Upper lobe of right lung (tissue), 1 donor: Measurements from ENCODE around the gene ANKRD66. TPM values are rescaled to one million over a fixed set of nuclear protein-coding genes. Genes with fewer than 3 reads are reported as not detected.
A peak's percentile ranks its signal among the peaks of the same experiment; 100 is the strongest.

Source experiments
- ATAC-seq: fragments of 200-7000 bp; cut with Tn5 transposase; one replicate; pipeline ENCODE4 v1.9.1; 2020; ENCODE audit warnings: mild to moderate bottlenecking, moderate library complexity
- DNase-seq: peaks from one replicate; pipeline ENCODE4 v3.0.0-alpha.2; 2020
- H3K27ac ChIP-seq: fragments of 200-600 bp; one replicate; pipeline ENCODE4 v1.8.0; 2022
- H3K27me3 ChIP-seq: fragments of 200-600 bp; one replicate; pipeline ENCODE4 v1.8.0; 2022; ENCODE audit warnings: mild to moderate bottlenecking
- H3K36me3 ChIP-seq: fragments of 200-600 bp; one replicate; pipeline ENCODE4 v1.8.0; 2022
- H3K4me1 ChIP-seq: fragments of 200-600 bp; one replicate; pipeline ENCODE4 v1.8.0; 2022
- H3K4me3 ChIP-seq: fragments of 200-600 bp; one replicate; pipeline ENCODE4 v1.8.0; 2022; ENCODE audit warnings: mild to moderate bottlenecking
- H3K9me3 ChIP-seq: fragments of 200-600 bp; one replicate; pipeline ENCODE4 v1.8.0; 2022
- intact Hi-C: fragments of 100-400 bp; cut with DNase I; formaldehyde crosslinking; loops from one replicate; pipeline ENCODE4 v1.11.0; 2022
- total RNA-seq: library from RNA; stranded (reverse); fragmentation: NEBNext Ultra II Directional; extraction: Animal tissue kit (Norgen Biotek cat#: 25700); gene quantifications from one replicate; pipeline ENCODE4 v1.2.1, GENCODE V29; 2021
- TF ChIP-seq, protein P1 (sequence below): fragments of 200-600 bp; IDR thresholded peaks from one replicate; pipeline ENCODE4 v1.8.0; 2022; ENCODE audit warnings: antibody characterized with exemption
- donor health status: DM: no; HTN: yes; CAD: no; lungs with severe emphysema.

The ANKRD66 gene
- total RNA-seq, 1 donor from 2014 or later = not detected

DNA sequence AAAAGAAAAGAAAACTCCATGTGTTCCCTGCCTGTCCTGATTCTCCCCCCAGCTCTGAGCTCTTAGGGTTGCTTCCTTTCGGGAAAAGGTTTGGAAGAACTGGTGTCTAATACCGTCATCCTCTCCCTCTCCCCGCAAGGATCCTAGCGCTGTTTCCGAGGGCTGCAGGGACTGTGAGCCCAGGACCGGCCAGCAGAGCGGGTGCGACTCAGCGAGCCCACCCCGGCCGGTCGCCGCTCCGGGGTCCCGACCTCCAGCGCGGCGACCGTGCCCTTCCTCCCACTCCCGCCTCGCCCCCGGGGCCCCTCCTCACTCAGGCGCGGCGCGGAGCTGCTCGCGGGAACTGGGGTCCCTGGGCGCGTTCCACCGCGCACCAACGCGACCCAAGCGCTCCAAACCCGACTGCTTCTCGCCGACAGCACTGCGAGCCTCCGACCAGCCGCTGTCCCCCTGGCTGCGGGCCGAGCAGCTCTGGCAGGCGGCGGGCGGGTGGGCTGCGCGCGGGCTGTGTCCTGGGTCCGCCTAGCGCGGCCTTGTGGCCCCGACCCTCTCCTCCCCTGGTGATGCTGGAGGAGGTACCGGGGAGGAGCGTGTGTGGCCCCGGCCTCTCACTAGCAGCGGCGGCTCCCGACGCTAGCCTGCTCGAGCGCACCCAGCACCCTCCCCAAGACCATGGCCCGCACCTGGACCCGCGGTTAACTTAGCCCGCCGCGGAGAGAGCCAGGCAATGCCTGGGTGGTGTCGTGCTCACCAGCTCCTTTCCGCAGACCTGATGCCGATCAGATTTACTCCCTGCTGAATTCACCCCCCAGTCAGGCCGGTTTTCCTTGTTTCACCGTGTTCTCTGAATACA lies 11.6 kb upstream of the ANKRD66 start, which contains the start of gene PLA2G7:
Gene PLA2G7 (minus strand): TSS at position 509 of the 853 bp plus-strand sequence. CDS start 12,484 bp downstream, outside the sequence.
- Histone ChIP-seq H3K27me3 (peaks cover 32% of the 10 kb centered on the region), H3K4me3 (peak within 1 kb of the TSS; percentile 55), H3K9me3 (no peaks in the 10 kb centered on the region), H3K27ac (peak within 1 kb of the TSS; percentile 58), H3K36me3 (no peaks in the 10 kb centered on the region), H3K4me1 (peaks cover 10% of the 10 kb centered on the region)
- DNase-seq (peak; percentile 71), ATAC-seq (peak; percentile 73)
- TF ChIP-seq, protein P1, sequence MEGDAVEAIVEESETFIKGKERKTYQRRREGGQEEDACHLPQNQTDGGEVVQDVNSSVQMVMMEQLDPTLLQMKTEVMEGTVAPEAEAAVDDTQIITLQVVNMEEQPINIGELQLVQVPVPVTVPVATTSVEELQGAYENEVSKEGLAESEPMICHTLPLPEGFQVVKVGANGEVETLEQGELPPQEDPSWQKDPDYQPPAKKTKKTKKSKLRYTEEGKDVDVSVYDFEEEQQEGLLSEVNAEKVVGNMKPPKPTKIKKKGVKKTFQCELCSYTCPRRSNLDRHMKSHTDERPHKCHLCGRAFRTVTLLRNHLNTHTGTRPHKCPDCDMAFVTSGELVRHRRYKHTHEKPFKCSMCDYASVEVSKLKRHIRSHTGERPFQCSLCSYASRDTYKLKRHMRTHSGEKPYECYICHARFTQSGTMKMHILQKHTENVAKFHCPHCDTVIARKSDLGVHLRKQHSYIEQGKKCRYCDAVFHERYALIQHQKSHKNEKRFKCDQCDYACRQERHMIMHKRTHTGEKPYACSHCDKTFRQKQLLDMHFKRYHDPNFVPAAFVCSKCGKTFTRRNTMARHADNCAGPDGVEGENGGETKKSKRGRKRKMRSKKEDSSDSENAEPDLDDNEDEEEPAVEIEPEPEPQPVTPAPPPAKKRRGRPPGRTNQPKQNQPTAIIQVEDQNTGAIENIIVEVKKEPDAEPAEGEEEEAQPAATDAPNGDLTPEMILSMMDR = no peak
- intact Hi-C loops = no loop called here

DNA sequence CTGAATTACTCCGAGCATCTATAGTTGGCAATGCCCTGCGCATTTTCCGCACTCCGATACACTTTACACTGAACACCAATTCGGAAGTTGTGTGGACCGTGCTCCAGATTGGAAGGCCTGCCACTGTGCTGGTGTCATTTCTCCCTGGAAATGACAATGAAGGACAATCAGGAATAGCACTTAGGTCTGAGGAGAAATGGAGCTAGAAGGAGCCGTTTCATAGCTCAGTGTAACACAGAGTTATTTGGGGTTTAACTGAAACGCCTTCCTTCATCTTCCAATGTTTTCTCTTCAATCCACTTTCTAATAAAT lies 11.1 kb upstream of the ANKRD66 start:
- DNase-seq (no peak), ATAC-seq (no peak)
- TF ChIP-seq, protein P1 = no peak
- peak overlapping the region; percentile 55 for H3K4me3 ChIP-seq
- H3K4me1 ChIP-seq = peaks cover 10% of the 10 kb centered on the region
- peak overlapping the region; percentile 58 for H3K27ac ChIP-seq
- peaks cover 32% of the 10 kb centered on the region for H3K27me3 ChIP-seq
- no peaks in the 10 kb centered on the region for H3K9me3 ChIP-seq
- intact Hi-C loops = no loop called here
- no peaks in the 10 kb centered on the region for H3K36me3 ChIP-seq

DNA sequence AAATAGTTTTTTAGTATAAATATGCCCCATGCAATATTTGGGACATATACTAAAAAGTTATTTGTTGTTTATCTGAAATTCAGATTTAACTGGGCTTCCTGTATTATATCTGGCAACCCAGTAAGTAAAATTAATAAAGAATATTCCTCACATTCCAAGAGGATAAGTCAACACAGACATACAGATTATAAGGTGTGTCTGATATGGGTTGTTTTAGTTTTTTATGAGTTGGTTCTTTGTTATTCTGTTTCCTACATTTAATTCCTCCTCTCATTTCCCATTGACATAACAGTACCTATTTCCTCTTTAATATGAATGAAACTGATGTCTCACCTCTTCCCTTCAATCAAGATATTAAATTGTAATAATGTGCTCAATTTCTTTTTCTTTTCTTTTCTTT lies 9.8 kb upstream of the ANKRD66 start:
- peaks cover 10% of the 10 kb centered on the region for H3K4me1 ChIP-seq
- ATAC-seq (no peak), DNase-seq (no peak)
- no peak overlapping the region for H3K27ac ChIP-seq
- no peaks in the 10 kb centered on the region for H3K36me3 ChIP-seq
- H3K4me3 ChIP-seq = no peak overlapping the region
- peaks cover 32% of the 10 kb centered on the region for H3K27me3 ChIP-seq
- H3K9me3 ChIP-seq = no peaks in the 10 kb centered on the region
- intact Hi-C loops = no loop called here
- TF ChIP-seq, protein P1 = no peak

DNA sequence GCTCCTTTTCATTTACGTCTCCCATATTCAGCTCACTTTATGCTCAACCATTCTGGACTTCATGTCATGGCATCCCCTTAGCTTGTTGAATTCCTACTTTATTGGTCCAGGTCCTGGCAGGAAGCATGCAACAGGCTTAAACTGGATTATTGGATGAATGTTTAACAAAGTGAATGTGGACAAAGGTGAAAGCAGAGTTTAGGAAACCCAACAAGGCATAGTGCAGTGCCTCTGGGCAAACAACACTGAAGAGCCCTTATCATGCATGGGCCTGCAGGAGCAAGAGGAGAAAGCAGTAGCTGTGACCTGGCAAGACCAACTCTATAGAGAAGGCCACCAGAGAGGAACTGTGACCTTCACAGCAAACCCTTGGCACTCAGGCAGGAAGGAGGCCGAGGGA lies 5.3 kb upstream of the ANKRD66 start:
- H3K36me3 ChIP-seq = no peaks in the 10 kb centered on the region
- intact Hi-C loops = no loop called here
- no peak overlapping the region for H3K27ac ChIP-seq
- no peak for ATAC-seq
- H3K9me3 ChIP-seq = no peaks in the 10 kb centered on the region
- DNase-seq = no peak
- peaks cover 11% of the 10 kb centered on the region for H3K27me3 ChIP-seq
- no peaks in the 10 kb centered on the region for H3K4me1 ChIP-seq
- TF ChIP-seq, protein P1 = no peak
- no peak overlapping the region for H3K4me3 ChIP-seq

DNA sequence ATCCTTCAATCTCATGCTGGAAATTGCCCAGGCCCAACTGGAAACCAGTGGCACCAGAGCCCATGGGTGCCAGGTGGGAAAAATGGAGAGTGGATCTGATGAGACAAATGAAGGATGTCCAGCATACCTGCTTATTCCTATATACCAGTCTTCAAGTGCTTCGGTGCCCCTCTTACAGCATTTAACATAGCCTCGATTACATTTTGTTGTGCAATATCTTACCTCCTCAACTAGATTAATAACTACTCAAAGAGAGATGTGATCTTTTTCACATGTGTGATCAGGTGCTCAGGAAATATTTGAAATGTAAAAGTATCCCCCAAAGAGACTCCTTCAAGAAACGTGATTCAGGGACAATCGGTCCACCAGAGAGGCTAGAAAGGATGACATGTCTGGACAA lies 4.8 kb upstream of the ANKRD66 start:
- intact Hi-C loops = no loop called here
- no peaks in the 10 kb centered on the region for H3K9me3 ChIP-seq
- ATAC-seq (no peak), DNase-seq (no peak)
- no peak overlapping the region for H3K4me3 ChIP-seq
- H3K27ac ChIP-seq = no peak overlapping the region
- H3K4me1 ChIP-seq = no peaks in the 10 kb centered on the region
- H3K27me3 ChIP-seq = peaks cover 7% of the 10 kb centered on the region
- no peaks in the 10 kb centered on the region for H3K36me3 ChIP-seq
- TF ChIP-seq, protein P1 = no peak
